ENCODE data around the gene CCDC92.

The CCDC92 gene

GRCh38 chr12:123972457-123973401 is at the start of gene CCDC92, which contains the start of gene ZNF664:
TSS of gene CCDC92 (minus strand) at chr12:123972831. CDS start at chr12:123944305, 28,526 bp downstream.
TSS of gene ZNF664 (plus strand) at chr12:123973215. CDS start at chr12:124012145, 38,930 bp downstream.
- peak; percentile 94 for DNase-seq

GRCh38 chr12:124022161-124022560 is 49.5 kb upstream of the CCDC92 start:
- no peak for DNase-seq

GRCh38 chr12:124021007-124021406 is 48.4 kb upstream of the CCDC92 start:
- DNase-seq: no peak

- DNase-seq: no peak
Measured at GRCh38 chr12:124020514-124020949, 47.9 kb upstream of the CCDC92 start.

GRCh38 chr12:124019115-124019514 is 46.5 kb upstream of the CCDC92 start:
- no peak for DNase-seq

- DNase-seq: no peak
Measured at GRCh38 chr12:124018539-124018938, 45.9 kb upstream of the CCDC92 start.

GRCh38 chr12:124017064-124017463 is 44.4 kb upstream of the CCDC92 start:
- no peak for DNase-seq

- no peak for DNase-seq
Measured at GRCh38 chr12:124015494-124016461, 43.1 kb upstream of the CCDC92 start.

GRCh38 chr12:124013073-124013472 is 40.4 kb upstream of the CCDC92 start:
- no peak for DNase-seq

GRCh38 chr12:124011435-124012115 is 38.9 kb upstream of the CCDC92 start:
- no peak for DNase-seq

GRCh38 chr12:124010687-124011086 is 38.1 kb upstream of the CCDC92 start:
- no peak for DNase-seq

- DNase-seq: no peak
Measured at GRCh38 chr12:124009781-124010180, 37.1 kb upstream of the CCDC92 start.

- DNase-seq: no peak
Measured at GRCh38 chr12:124008595-124008994, 36.0 kb upstream of the CCDC92 start.

GRCh38 chr12:124007826-124008570 is 35.4 kb upstream of the CCDC92 start:
- DNase-seq: peak; percentile 12

- no peak for DNase-seq
Measured at GRCh38 chr12:124006846-124007713, 34.4 kb upstream of the CCDC92 start.

GRCh38 chr12:124006085-124006845 is 33.6 kb upstream of the CCDC92 start:
- peak; percentile 56 for DNase-seq

GRCh38 chr12:124004233-124004875 is 31.7 kb upstream of the CCDC92 start:
- no peak for DNase-seq

- DNase-seq: no peak
Measured at GRCh38 chr12:124002654-124003053, 30.0 kb upstream of the CCDC92 start.

- no peak for DNase-seq
Measured at GRCh38 chr12:124002021-124002644, 29.5 kb upstream of the CCDC92 start.

Data from activated CD4-positive, alpha-beta T cell treated with anti-CD3 and anti-CD28 coated beads for 48 hours (primary cell).